ENCODE data around the gene AADACL3.
A peak's percentile ranks its signal among the peaks of the same experiment; 100 is the strongest.
"Not testable (repeated sequence)": the region's sequence is repeated elsewhere in the genome, so short reads cannot be mapped to it uniquely, and the experiment has no call there.

Gene AADACL3

GRCh38 chr1:12714710-12715475 is 1.0 kb upstream of the AADACL3 start:
- no peak for DNase-seq

GRCh38 chr1:12717301-12717838 is 1.5 kb downstream of the AADACL3 start:
- no peak for DNase-seq

GRCh38 chr1:12722626-12723025 is 6.7 kb downstream of the AADACL3 start:
- no peak for DNase-seq

- DNase-seq = no peak
These were observed 12.5 kb downstream of the AADACL3 start for GRCh38 chr1:12728391-12728790.

GRCh38 chr1:12730156-12730555 is 14.2 kb downstream of the AADACL3 start:
- DNase-seq = no peak

- DNase-seq = not testable (repeated sequence)
These were observed 15.2 kb downstream of the AADACL3 start for GRCh38 chr1:12731084-12731483.

GRCh38 chr1:12734651-12735050 is 18.7 kb downstream of the AADACL3 start:
- no peak for DNase-seq

- no peak for DNase-seq
These were observed 23.0 kb downstream of the AADACL3 start for GRCh38 chr1:12738934-12739333.

GRCh38 chr1:12739613-12740012 is 23.7 kb downstream of the AADACL3 start:
- no peak for DNase-seq

- DNase-seq = no peak
These were observed 26.0 kb downstream of the AADACL3 start for GRCh38 chr1:12741946-12742345.

- DNase-seq = no peak
These were observed 29.4 kb downstream of the AADACL3 start for GRCh38 chr1:12745126-12745991.

- DNase-seq = peak; percentile 44
These were observed 30.0 kb downstream of the AADACL3 start, which contains the start of gene CFAP107 for GRCh38 chr1:12745992-12746323. Gene CFAP107 (plus strand): TSS chr1:12746200. CDS start chr1:12746431, 231 bp downstream.

- DNase-seq = no peak
These were observed 33.0 kb downstream of the AADACL3 start for GRCh38 chr1:12748778-12749355.

GRCh38 chr1:12754738-12755137 is 38.8 kb downstream of the AADACL3 start:
- no peak for DNase-seq

- no peak for DNase-seq
These were observed 40.4 kb downstream of the AADACL3 start for GRCh38 chr1:12756273-12756672.

GRCh38 chr1:12756768-12757413 is 41.0 kb downstream of the AADACL3 start:
- no peak for DNase-seq

- no peak for DNase-seq
These were observed 41.9 kb downstream of the AADACL3 start for GRCh38 chr1:12757836-12758235.

GRCh38 chr1:12760256-12760795 is 44.4 kb downstream of the AADACL3 start:
- no peak for DNase-seq

- DNase-seq = no peak
These were observed 45.9 kb downstream of the AADACL3 start for GRCh38 chr1:12761781-12762180.

GRCh38 chr1:12762766-12763165 is 46.9 kb downstream of the AADACL3 start:
- no peak for DNase-seq

GRCh38 chr1:12763479-12763878 is 47.6 kb downstream of the AADACL3 start:
- DNase-seq = no peak

GRCh38 chr1:12764016-12764415 is 48.1 kb downstream of the AADACL3 start:
- DNase-seq = no peak

- no peak for DNase-seq
These were observed 53.1 kb downstream of the AADACL3 start for GRCh38 chr1:12769031-12769430.
